Epithelial cell of proximal tubule (primary cell): ENCODE data around the gene JDP2. TPM values are rescaled to one million over a fixed set of nuclear protein-coding genes. Genes with fewer than 3 reads are reported as not detected.

Source experiments
- DNase-seq: peaks from one replicate; pipeline ENCODE4 v3.0.0-alpha.2; 2011; ENCODE audit warnings: low read depth
- H3K4me3 ChIP-seq: 2 replicates; pipeline ENCODE4 v1.5.1; 2011; ENCODE audit warnings: low read depth, mild to moderate bottlenecking, low read length
- CTCF ChIP-seq: conservative IDR thresholded peaks from 2 replicates; pipeline ENCODE4 v1.5.1; 2012; ENCODE audit warnings: low read depth, mild to moderate bottlenecking, low read length
- total RNA-seq: library from RNA; depleted of rRNA; stranded (reverse); fragments of >200 nt; gene quantifications from 2 replicates; pipeline ENCODE4 v1.2.3, GENCODE V29; 2015

Gene JDP2
- total RNA-seq, 1 donor from 2014 or later = 16.6 TPM

- no peak for TF ChIP-seq CTCF
Measured at GRCh38 chr14:75409316-75410205, 18.3 kb upstream of the JDP2 start.

GRCh38 chr14:75411214-75411540 is 16.6 kb upstream of the JDP2 start:
- peak; percentile 4 for DNase-seq
- no peak for TF ChIP-seq CTCF
- no peak overlapping the region for H3K4me3 ChIP-seq

More at GRCh38 chr14:75409316-75410205, 18.3 kb upstream of the JDP2 start:
- no peak for DNase-seq
- no peak overlapping the region for H3K4me3 ChIP-seq

DNA sequence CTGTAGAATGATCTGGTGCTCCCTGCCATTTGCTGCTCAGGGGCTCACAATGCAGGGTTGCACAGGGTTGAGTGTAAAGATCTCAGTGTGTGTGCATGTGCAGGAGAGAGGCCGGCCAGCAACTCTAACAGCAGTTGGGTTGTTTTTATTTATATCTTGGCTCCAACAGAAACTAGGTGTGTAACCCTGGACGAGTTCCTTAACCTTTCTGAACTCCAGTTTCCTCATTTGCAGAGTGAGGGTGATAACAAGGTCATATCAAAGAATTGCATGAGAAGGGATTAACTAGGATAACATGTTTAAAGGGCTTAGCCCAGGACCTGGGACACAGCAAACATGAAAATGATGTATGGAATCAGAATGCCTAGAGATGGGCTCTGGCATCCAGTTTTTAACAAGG is 14.8 kb upstream of the JDP2 start:
- DNase-seq = no peak
- H3K4me3 ChIP-seq = no peak overlapping the region
- no peak for TF ChIP-seq CTCF

GRCh38 chr14:75417674-75418073 is 10.1 kb upstream of the JDP2 start:
- TF ChIP-seq CTCF = no peak
- DNase-seq = no peak
- H3K4me3 ChIP-seq = no peak overlapping the region

GRCh38 chr14:75418850-75419768 is 8.7 kb upstream of the JDP2 start:
- DNase-seq = no peak
- TF ChIP-seq CTCF = no peak

DNA sequence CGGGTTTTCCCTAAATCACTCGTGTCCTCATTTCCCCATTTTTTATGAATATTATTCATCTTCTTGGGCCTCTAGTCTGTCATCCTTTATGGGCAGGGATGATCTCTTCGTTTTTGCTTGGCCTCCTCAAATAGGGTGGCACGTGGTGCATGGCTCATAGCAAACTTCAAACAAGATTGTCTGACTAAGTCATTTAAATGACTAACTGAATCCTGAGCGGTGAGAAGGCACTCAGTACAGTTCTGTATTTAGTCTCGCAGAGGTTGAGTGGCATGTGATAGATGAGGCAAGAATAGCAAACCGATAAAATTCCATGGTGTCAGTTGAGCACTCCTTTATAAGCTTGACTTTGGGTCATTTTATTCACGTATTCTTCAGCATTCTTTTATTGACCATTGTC is 5.7 kb upstream of the JDP2 start:
- no peak overlapping the region for H3K4me3 ChIP-seq
- no peak for TF ChIP-seq CTCF
- DNase-seq = peak; percentile 9

More at GRCh38 chr14:75418850-75419768, 8.7 kb upstream of the JDP2 start:
- no peak overlapping the region for H3K4me3 ChIP-seq
